Gastrocnemius medialis (tissue), 4 donors: ENCODE data around the gene MTLN.

Source experiments
- POLR2A ChIP-seq, 2 donors: fragments of 450-650 bp; IDR thresholded peaks; one replicate each; pipeline ENCODE4 v1.6.1; 2017; ENCODE audit warnings: antibody characterized with exemption in 2 of 2, mild to moderate bottlenecking in 2 of 2, moderate library complexity in 2 of 2
- TF ChIP-seq, protein P1 (sequence below), 5 experiments: fragments of 450-650 bp in 3 of 5; fragments of 200-600 bp in 2 of 5; sonication (generic) in 2 of 5; IDR thresholded peaks in 4 of 5; conservative IDR thresholded peaks in 1 of 5; 1 replicate in 4 of 5; 2 replicates in 1 of 5; pipeline ENCODE4 v1.5.1; 2016 to 2019; ENCODE audit warnings: antibody characterized with exemption in 5 of 5, mild to moderate bottlenecking in 3 of 5, moderate library complexity in 3 of 5

DNA sequence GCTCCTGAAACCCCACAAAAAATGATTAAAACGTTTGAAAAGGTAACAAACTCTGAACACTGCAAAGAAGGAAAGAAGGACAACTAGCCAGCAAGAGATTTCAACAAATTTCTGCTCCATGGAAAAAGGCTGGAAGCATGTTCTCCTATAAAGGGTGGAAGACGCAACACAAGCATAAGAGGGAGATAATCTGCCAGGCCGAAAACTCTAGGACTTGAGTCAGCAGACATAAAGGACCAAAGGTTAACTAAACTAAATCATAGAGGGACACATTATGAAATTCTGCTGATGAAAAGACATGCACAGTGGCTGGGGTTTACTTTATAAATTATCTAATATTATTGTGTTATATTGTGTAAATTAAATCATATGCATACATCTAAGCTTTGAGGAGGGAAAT is 14.3 kb downstream of the MTLN start:
- TF ChIP-seq, protein P1, sequence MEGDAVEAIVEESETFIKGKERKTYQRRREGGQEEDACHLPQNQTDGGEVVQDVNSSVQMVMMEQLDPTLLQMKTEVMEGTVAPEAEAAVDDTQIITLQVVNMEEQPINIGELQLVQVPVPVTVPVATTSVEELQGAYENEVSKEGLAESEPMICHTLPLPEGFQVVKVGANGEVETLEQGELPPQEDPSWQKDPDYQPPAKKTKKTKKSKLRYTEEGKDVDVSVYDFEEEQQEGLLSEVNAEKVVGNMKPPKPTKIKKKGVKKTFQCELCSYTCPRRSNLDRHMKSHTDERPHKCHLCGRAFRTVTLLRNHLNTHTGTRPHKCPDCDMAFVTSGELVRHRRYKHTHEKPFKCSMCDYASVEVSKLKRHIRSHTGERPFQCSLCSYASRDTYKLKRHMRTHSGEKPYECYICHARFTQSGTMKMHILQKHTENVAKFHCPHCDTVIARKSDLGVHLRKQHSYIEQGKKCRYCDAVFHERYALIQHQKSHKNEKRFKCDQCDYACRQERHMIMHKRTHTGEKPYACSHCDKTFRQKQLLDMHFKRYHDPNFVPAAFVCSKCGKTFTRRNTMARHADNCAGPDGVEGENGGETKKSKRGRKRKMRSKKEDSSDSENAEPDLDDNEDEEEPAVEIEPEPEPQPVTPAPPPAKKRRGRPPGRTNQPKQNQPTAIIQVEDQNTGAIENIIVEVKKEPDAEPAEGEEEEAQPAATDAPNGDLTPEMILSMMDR (IDR thresholded peaks at IDR 0.05 in 4 of 5, conservative IDR thresholded peaks at IDR 0.05 in 1 of 5), result no peak
- TF ChIP-seq POLR2A (IDR thresholded peaks at IDR 0.05), result no peak
